HepG2 (cell line): ENCODE data around the gene SYPL1. TPM values are rescaled to one million over a fixed set of nuclear protein-coding genes. Genes with fewer than 3 reads are reported as not detected.

Source experiments
- AGO2 ChIP-seq: fragments of 200-400 bp; formaldehyde crosslinking; optimal IDR thresholded peaks from 2 replicates; pipeline ENCODE3; 2017; ENCODE audit warnings: mild to moderate bottlenecking, low read depth, low read length, moderate library complexity
- HCFC1 ChIP-seq: fragments of 150-350 bp; IDR thresholded peaks from 2 replicates; pipeline ENCODE4 v1.6.1; 2014; ENCODE audit warnings: low read depth, low read length
- HOXA3 ChIP-seq: sonication (generic); formaldehyde crosslinking; IDR thresholded peaks from 2 replicates; pipeline ENCODE4 v1.5.0; 2020; ENCODE audit warnings: missing genetic modification reagents
- IKZF4 ChIP-seq: sonication (generic); formaldehyde crosslinking; IDR thresholded peaks from 2 replicates; pipeline ENCODE4 v1.5.1; 2020; ENCODE audit warnings: borderline replicate concordance, mild to moderate bottlenecking, low read depth, missing genetic modification reagents; ENCODE audit errors: not compliant biosample characterization
- KLF11 ChIP-seq: IDR thresholded peaks from 2 replicates; pipeline ENCODE4 v1.6.1; 2016; ENCODE audit warnings: missing compliant biosample characterization
- MBNL3 ChIP-seq: fragments of 250-450 bp; sonication (Bioruptor Pico); conservative IDR thresholded peaks from 2 replicates; pipeline ENCODE4 v1.8.0; 2022; ENCODE audit warnings: mild to moderate bottlenecking, inconsistent platforms
- NR3C1 ChIP-seq: sonication (generic); formaldehyde crosslinking; IDR thresholded peaks from 2 replicates; pipeline ENCODE4 v1.4.0; 2020; ENCODE audit warnings: missing genetic modification reagents
- POLR2A ChIP-seq, 2 experiments: IDR thresholded peaks; 2 replicates each; pipeline ENCODE4 v1.6.1; 2011; ENCODE audit warnings: low read depth in 2 of 2, low read length in 2 of 2, mild to moderate bottlenecking in 1 of 2, moderate library complexity in 1 of 2; ENCODE audit not compliant: insufficient read depth in 1 of 2
- PRPF4 ChIP-seq: fragments of 200-400 bp; formaldehyde crosslinking; IDR thresholded peaks from 2 replicates; pipeline ENCODE4 v1.6.1; 2016; ENCODE audit warnings: low read length, low read depth; ENCODE audit not compliant: poor library complexity, severe bottlenecking
- RNF2 ChIP-seq: fragments of 450-650 bp; conservative IDR thresholded peaks from 2 replicates; pipeline ENCODE4 v1.6.1; 2016; ENCODE audit warnings: low read depth
- SNAI1 ChIP-seq: sonication (generic); formaldehyde crosslinking; IDR thresholded peaks from 2 replicates; pipeline ENCODE4 v1.5.0; 2020; ENCODE audit warnings: mild to moderate bottlenecking, missing genetic modification reagents, borderline replicate concordance
- SOX6 ChIP-seq, 2 experiments: fragments of 450-650 bp in 1 of 2; sonication (generic) in 1 of 2; formaldehyde crosslinking in 1 of 2; IDR thresholded peaks; 2 replicates each; pipeline versions ENCODE4 v1.4.0 to v1.6.1; 2017 to 2020; ENCODE audit warnings: antibody characterized with exemption in 1 of 2, mild to moderate bottlenecking in 1 of 2, missing genetic modification reagents in 1 of 2
- TMF1 ChIP-seq: sonication (generic); formaldehyde crosslinking; IDR thresholded peaks from 2 replicates; pipeline ENCODE4 v1.8.1; 2022; ENCODE audit warnings: low read depth, missing genetic modification reagents
- YEATS4 ChIP-seq: sonication (generic); formaldehyde crosslinking; IDR thresholded peaks from 2 replicates; pipeline ENCODE4 v1.4.0; 2020; ENCODE audit warnings: missing genetic modification reagents, borderline replicate concordance
- ZC3H4 ChIP-seq: sonication (generic); formaldehyde crosslinking; IDR thresholded peaks from 2 replicates; pipeline ENCODE4 v1.4.0; 2020; ENCODE audit warnings: missing genetic modification reagents, borderline replicate concordance
- ZNF251 ChIP-seq: sonication (generic); formaldehyde crosslinking; IDR thresholded peaks from 2 replicates; pipeline ENCODE4 v1.9.0; 2021; ENCODE audit warnings: mild to moderate bottlenecking, missing genetic modification reagents
- ZNF503 ChIP-seq: sonication (generic); formaldehyde crosslinking; IDR thresholded peaks from 2 replicates; pipeline ENCODE4 v1.4.0; 2020; ENCODE audit warnings: missing genetic modification reagents
- ZNF607 ChIP-seq: sonication (generic); formaldehyde crosslinking; IDR thresholded peaks from 2 replicates; pipeline ENCODE4 v1.5.1; 2020; ENCODE audit warnings: missing genetic modification reagents, mild to moderate bottlenecking, borderline replicate concordance
- ZNF670 ChIP-seq: sonication (generic); formaldehyde crosslinking; IDR thresholded peaks from 2 replicates; pipeline ENCODE4 v1.8.0; 2022; ENCODE audit warnings: mild to moderate bottlenecking, missing genetic modification reagents, borderline replicate concordance
- ZNF710 ChIP-seq: sonication (generic); formaldehyde crosslinking; IDR thresholded peaks from 2 replicates; pipeline ENCODE4 v1.5.0; 2020; ENCODE audit warnings: mild to moderate bottlenecking, missing genetic modification reagents, borderline replicate concordance
- ZNF746 ChIP-seq: sonication (generic); formaldehyde crosslinking; IDR thresholded peaks from 2 replicates; pipeline ENCODE4 v1.8.0; 2022; ENCODE audit warnings: mild to moderate bottlenecking, missing genetic modification reagents
- ZNF883 ChIP-seq: sonication (generic); formaldehyde crosslinking; IDR thresholded peaks from 2 replicates; pipeline ENCODE4 v1.5.1; 2020; ENCODE audit warnings: mild to moderate bottlenecking, missing genetic modification reagents; ENCODE audit errors: not compliant biosample characterization
- polyA plus RNA-seq, 8 experiments: library from polyadenylated mRNA; depleted of rRNA in 3 of 8; stranded (reverse) in 7 of 8; unstranded in 1 of 8; fragments of >200 nt; fragmentation: Illumina TruSeq in 4 of 8; extraction: Trizol in 4 of 8; gene quantifications; 2 replicates each; pipeline versions ENCODE4 v1.2.1 to v1.2.3, GENCODE V29; 2011 to 2016; ENCODE audit warnings: low read depth in 4 of 8, missing spikeins in 1 of 8, mixed read lengths in 1 of 8; ENCODE audit not compliant: insufficient read depth in 1 of 8
- total RNA-seq, 5 experiments: library from RNA; depleted of rRNA; stranded (reverse); fragments of >200 nt; fragmentation: Illumina TruSeq; extraction: Trizol; gene quantifications; 2 replicates each; pipeline ENCODE4 v1.2.3, GENCODE V29; 2016; ENCODE audit warnings: low read depth in 1 of 5
- TF ChIP-seq, protein P1 (sequence below): sonication (generic); formaldehyde crosslinking; IDR thresholded peaks from 2 replicates; pipeline ENCODE4 v1.5.0; 2020; ENCODE audit warnings: mild to moderate bottlenecking, missing genetic modification reagents

The SYPL1 gene
- total and polyA plus RNA-seq, 2 of the 13 experiments (the other 11 are each of a cell fraction or from before 2014, with no cell fraction given), result 27.5 to 40.2 TPM

DNA sequence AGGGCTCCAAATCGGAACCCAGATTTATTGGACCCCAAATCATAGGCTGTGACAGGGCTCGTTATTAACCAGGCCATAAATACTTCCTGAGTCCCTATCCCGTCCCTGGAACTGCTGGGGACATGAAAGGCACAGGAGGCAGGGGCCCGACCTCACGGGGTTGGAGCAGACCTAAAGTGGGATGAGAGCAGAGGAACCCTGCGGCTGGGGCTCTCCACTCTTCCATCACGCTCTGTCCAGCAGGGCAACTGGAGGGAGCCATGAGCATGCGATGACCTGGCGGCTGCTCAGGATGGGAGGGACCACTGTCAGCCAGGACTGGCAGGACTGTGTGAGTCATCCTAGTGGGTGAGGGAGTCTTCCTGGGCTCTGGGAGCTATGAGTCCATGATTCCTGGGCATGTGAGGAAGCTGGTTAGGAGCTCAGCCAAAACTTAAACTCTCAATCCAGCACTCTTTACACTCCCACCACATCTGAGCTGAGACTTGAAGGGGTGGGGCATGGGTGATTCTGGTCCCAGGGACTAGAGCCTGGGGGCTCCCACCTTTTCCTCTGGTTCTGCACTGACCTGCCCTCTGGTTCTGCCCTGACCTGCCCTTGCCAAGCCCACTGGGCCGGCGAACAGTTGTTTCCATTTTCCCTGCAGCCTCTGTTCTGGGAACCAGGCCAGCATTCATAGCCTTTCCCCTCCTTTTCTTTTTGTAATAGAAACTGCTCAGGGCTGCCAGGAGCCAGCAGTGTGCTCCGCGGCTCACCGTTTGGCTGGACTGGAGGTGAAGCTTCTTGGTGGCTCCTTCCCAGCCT lies 47.1 kb downstream of the SYPL1 start (continued):
- TF ChIP-seq, protein P1, sequence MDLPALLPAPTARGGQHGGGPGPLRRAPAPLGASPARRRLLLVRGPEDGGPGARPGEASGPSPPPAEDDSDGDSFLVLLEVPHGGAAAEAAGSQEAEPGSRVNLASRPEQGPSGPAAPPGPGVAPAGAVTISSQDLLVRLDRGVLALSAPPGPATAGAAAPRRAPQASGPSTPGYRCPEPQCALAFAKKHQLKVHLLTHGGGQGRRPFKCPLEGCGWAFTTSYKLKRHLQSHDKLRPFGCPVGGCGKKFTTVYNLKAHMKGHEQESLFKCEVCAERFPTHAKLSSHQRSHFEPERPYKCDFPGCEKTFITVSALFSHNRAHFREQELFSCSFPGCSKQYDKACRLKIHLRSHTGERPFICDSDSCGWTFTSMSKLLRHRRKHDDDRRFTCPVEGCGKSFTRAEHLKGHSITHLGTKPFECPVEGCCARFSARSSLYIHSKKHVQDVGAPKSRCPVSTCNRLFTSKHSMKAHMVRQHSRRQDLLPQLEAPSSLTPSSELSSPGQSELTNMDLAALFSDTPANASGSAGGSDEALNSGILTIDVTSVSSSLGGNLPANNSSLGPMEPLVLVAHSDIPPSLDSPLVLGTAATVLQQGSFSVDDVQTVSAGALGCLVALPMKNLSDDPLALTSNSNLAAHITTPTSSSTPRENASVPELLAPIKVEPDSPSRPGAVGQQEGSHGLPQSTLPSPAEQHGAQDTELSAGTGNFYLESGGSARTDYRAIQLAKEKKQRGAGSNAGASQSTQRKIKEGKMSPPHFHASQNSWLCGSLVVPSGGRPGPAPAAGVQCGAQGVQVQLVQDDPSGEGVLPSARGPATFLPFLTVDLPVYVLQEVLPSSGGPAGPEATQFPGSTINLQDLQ, result no peak
- no peak; the same call in 1 of the 2 replicates for TF ChIP-seq YEATS4 (CRISPR knock-in tag)
- no peak for TF ChIP-seq MBNL3 (CRISPR knock-in tag)
- TF ChIP-seq HCFC1, result no peak
- TF ChIP-seq HOXA3, result no peak; the same call in 1 of the 2 replicates
- no peak for TF ChIP-seq ZNF746 (CRISPR knock-in tag)
- no peak for TF ChIP-seq NR3C1 (CRISPR knock-in tag)
- no peak for TF ChIP-seq ZNF607 (CRISPR knock-in tag)
- no peak for TF ChIP-seq ZNF503 (CRISPR knock-in tag)
- TF ChIP-seq POLR2A (IDR thresholded peaks at IDR 0.05; ENCODE audit: insufficient read depth in 1 of 2, low read depth in 2 of 2, low read length in 2 of 2), result no peak
- no peak for TF ChIP-seq ZNF710 (CRISPR knock-in tag)
- TF ChIP-seq RNF2, result no peak
- no peak for TF ChIP-seq ZNF883
- TF ChIP-seq AGO2, result no peak
- no peak for TF ChIP-seq SOX6 (IDR thresholded peaks at IDR 0.05)
- 0 out of 2 replicates have a peak, but pooled peaks have one; percentile 23 for TF ChIP-seq SOX6 (CRISPR knock-in tag; IDR thresholded peaks at IDR 0.05)
- no peak for TF ChIP-seq ZC3H4 (CRISPR knock-in tag)
- TF ChIP-seq ZNF251 (CRISPR knock-in tag), result no peak
- no peak for TF ChIP-seq ZNF670 (CRISPR knock-in tag)
- no peak for TF ChIP-seq SNAI1 (CRISPR knock-in tag)
- peak; percentile 16; the same call in 1 of the 2 replicates for TF ChIP-seq TMF1
- no peak for TF ChIP-seq KLF11 (CRISPR knock-in tag)
- no peak for TF ChIP-seq PRPF4
- no peak for TF ChIP-seq IKZF4 (CRISPR knock-in tag)
